Right lobe of liver (tissue), 6 donors: Measurements from ENCODE around the gene GPC2. TPM values are rescaled to one million over a fixed set of nuclear protein-coding genes. Genes with fewer than 3 reads are reported as not detected.
"Not testable (repeated sequence)": the region's sequence is repeated elsewhere in the genome, so short reads cannot be mapped to it uniquely, and the experiment has no call there.

Experiments used
- ATAC-seq, 4 donors: fragments of 200-7000 bp; cut with Tn5 transposase; one replicate each; pipeline ENCODE4 v1.9.1; 2020; ENCODE audit warnings: mild to moderate bottlenecking in 4 of 4, moderate library complexity in 4 of 4
- DNase-seq, 3 donors: peaks; one replicate each; pipeline ENCODE4 v3.0.0-alpha.2; 2020
- H3K27ac ChIP-seq, 3 donors: fragments of 200-600 bp; one replicate each; pipeline ENCODE4 v1.8.0; 2022
- H3K27me3 ChIP-seq, 2 donors: fragments of 200-600 bp; one replicate each; pipeline ENCODE4 v1.8.0; 2022
- H3K36me3 ChIP-seq, 4 donors: fragments of 200-600 bp; sonication (generic) in 1 of 4; one replicate each; pipeline versions ENCODE4 v1.5.1 to v1.8.0; 2017 to 2022; ENCODE audit warnings: control low read depth in 1 of 4
- H3K4me1 ChIP-seq, 4 donors: fragments of 200-600 bp; sonication (generic) in 1 of 4; one replicate each; pipeline versions ENCODE4 v1.5.1 to v1.8.0; 2017 to 2022; ENCODE audit warnings: control low read depth in 1 of 4
- H3K4me3 ChIP-seq, 3 donors: fragments of 200-600 bp; one replicate each; pipeline ENCODE4 v1.8.0; 2022
- H3K9me3 ChIP-seq, 4 donors: fragments of 200-600 bp; sonication (generic) in 1 of 4; one replicate each; pipeline versions ENCODE4 v1.5.1 to v1.8.0; 2017 to 2022; ENCODE audit warnings: control low read depth in 1 of 4
- POLR2A ChIP-seq: fragments of 450-650 bp; IDR thresholded peaks from one replicate; pipeline ENCODE4 v1.6.1; 2017; ENCODE audit warnings: antibody characterized with exemption, mild to moderate bottlenecking
- WGBS: methylation state at CpG from one replicate; pipeline ENCODE4 v1.1.6; 2018; ENCODE audit warnings: low coverage, low lambda C conversion rate; ENCODE audit not compliant: insufficient coverage; ENCODE audit errors: missing lambda C conversion rate; 5-methylcytosine and 5-hydroxymethylcytosine counted together
- intact Hi-C, 2 donors: fragments of 100-400 bp; cut with DNase I; formaldehyde crosslinking; loops; one replicate each; pipeline versions ENCODE4 v1.11.2 to v1.14.1; 2022
- total RNA-seq, 6 experiments: library from RNA; depleted of rRNA in 2 of 6; stranded (reverse); fragments of >200 nt in 2 of 6; fragmentation: NEBNext Ultra II Directional in 3 of 6; extraction: Animal tissue kit (Norgen Biotek cat#: 25700) in 3 of 6; gene quantifications; one replicate each; pipeline versions ENCODE4 v1.1.0 to v1.2.4, GENCODE V29; 2016 to 2023
- TF ChIP-seq, protein P1 (sequence below), 4 donors: fragments of 200-600 bp in 3 of 4; fragments of 450-650 bp in 1 of 4; IDR thresholded peaks; one replicate each; pipeline versions ENCODE4 v1.5.1 to v1.8.0; 2016 to 2022; ENCODE audit warnings: antibody characterized with exemption in 4 of 4, mild to moderate bottlenecking in 2 of 4
- donor health status: DM: no; HTN: yes; CAD: no.
- donor health status: DM: no; HTN: no; CAD: no.
- donor health status: DM: no; HTN: no; CAD: no.
- donor health status: DM: no; HTN: yes; CAD: no.
- donor health status: DM: no; HTN: yes; CAD: no.

GPC2 gene
- total RNA-seq, 6 experiments from 2014 or later, result 0.35 to 0.40 TPM; not detected in 4

DNA sequence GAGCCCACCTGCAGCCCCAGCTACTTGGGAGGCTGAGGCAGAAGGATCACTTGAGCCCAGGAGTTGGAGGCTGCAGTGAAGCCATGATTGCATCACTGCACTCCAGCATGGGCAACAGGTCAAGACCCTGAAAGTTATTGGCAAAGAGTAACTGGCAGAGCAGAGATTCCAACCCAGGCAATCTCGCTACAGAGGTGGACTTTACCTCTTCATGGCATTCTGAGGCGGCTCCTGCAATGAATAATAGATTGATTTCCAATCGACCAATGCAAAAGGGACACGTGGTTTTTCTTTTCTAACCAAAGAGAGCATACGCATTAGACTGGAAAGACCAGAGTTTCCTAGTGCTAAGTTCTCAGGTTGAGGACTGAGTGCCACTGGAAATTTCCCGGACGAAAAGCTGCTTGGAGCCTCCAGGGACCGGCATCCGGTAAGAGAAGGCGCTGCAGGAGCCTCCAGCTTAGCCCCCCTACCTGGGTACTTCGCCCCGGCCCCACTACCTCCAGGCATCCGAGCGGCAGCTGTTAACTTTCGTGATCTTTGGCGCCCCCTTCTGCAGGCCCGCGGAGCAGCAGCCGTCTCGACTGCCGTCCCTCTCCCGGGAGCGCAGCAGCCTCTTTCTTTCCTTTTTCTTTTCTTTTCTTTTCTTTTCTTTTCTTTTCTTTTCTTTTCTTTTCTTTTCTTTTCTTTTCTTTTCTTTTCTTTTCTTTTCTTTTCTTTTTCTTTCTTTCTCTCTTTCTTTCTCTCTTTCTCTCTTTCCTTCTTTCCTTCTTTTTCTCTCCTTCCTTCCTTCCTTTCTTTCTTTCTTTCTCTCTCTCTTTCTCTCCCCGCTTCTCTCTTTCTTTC is 46.4 kb downstream of the GPC2 start:
- no peak for TF ChIP-seq POLR2A
- TF ChIP-seq, protein P1, sequence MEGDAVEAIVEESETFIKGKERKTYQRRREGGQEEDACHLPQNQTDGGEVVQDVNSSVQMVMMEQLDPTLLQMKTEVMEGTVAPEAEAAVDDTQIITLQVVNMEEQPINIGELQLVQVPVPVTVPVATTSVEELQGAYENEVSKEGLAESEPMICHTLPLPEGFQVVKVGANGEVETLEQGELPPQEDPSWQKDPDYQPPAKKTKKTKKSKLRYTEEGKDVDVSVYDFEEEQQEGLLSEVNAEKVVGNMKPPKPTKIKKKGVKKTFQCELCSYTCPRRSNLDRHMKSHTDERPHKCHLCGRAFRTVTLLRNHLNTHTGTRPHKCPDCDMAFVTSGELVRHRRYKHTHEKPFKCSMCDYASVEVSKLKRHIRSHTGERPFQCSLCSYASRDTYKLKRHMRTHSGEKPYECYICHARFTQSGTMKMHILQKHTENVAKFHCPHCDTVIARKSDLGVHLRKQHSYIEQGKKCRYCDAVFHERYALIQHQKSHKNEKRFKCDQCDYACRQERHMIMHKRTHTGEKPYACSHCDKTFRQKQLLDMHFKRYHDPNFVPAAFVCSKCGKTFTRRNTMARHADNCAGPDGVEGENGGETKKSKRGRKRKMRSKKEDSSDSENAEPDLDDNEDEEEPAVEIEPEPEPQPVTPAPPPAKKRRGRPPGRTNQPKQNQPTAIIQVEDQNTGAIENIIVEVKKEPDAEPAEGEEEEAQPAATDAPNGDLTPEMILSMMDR (IDR thresholded peaks at IDR 0.05), result peak; percentile 79 to 94 (median 88)
- DNase-seq (peak; percentile 84 to 87 (median 86)), ATAC-seq (peak; percentile 65 to 73 (median 68))
- H3K4me1 ChIP-seq, result peaks cover 0 to 32% (median 0%) of the 10 kb centered on the region in 4 donors
- peak overlapping the region; percentile 27 to 49 (median 48) for H3K4me3 ChIP-seq
- no peaks in the 10 kb centered on the region for H3K36me3 ChIP-seq
- intact Hi-C loops, result loop anchor here (10.0 kb wide), 1 partner anchor 94 kb away; no protein-coding TSS in a partner anchor
- H3K9me3 ChIP-seq, result no peaks in the 10 kb centered on the region
- WGBS, result 9% methylated on average over 13 of the region's 24 CpGs
- no peaks in the 10 kb centered on the region for H3K27me3 ChIP-seq
- peak overlapping the region in 2 of 3 donors; percentile 63 to 64 for H3K27ac ChIP-seq

- intact Hi-C loops, result loop anchor here (10.0 kb wide), 1 partner anchor 95 kb away; no protein-coding TSS in a partner anchor
- H3K27me3 ChIP-seq, H3K27ac ChIP-seq, DNase-seq, ATAC-seq, H3K9me3 ChIP-seq, H3K36me3 ChIP-seq, H3K4me3 ChIP-seq: not testable (repeated sequence)
- H3K4me1 ChIP-seq, result peaks cover 0 to 36% (median 0%) of the 10 kb centered on the region in 4 donors
- 92% methylated on average over 1 of the region's 1 CpG for WGBS
These were observed 47.0 kb downstream of the GPC2 start for GRCh38 chr7:100130220-100130607.

GRCh38 chr7:100128637-100128963 is 48.6 kb downstream of the GPC2 start:
- ATAC-seq (no peak), DNase-seq (no peak)
- H3K27me3 ChIP-seq, result no peaks in the 10 kb centered on the region
- H3K27ac ChIP-seq, result no peak overlapping the region
- no peaks in the 10 kb centered on the region for H3K9me3 ChIP-seq
- intact Hi-C loops, result no loop called here
- peaks cover 0 to 40% (median 0%) of the 10 kb centered on the region in 4 donors for H3K4me1 ChIP-seq
- no peak for TF ChIP-seq POLR2A
- TF ChIP-seq, protein P1 (IDR thresholded peaks at IDR 0.05), result no peak
- 33% methylated on average over 1 of the region's 1 CpG for WGBS
- H3K4me3 ChIP-seq, result no peak overlapping the region
- H3K36me3 ChIP-seq, result no peaks in the 10 kb centered on the region

GRCh38 chr7:100127866-100128636 is 49.1 kb downstream of the GPC2 start:
- Histone ChIP-seq H3K4me3 (peak overlapping the region; percentile 80 to 85 (median 82)), H3K27ac (peak overlapping the region; percentile 87 to 97 (median 91)), H3K4me1 (peaks cover 0 to 39% (median 0%) of the 10 kb centered on the region in 4 donors), H3K36me3 (no peaks in the 10 kb centered on the region), H3K9me3 (no peaks in the 10 kb centered on the region), H3K27me3 (no peaks in the 10 kb centered on the region)
- TF ChIP-seq POLR2A, result no peak
- TF ChIP-seq, protein P1 (IDR thresholded peaks at IDR 0.05), result no peak
- intact Hi-C loops, result no loop called here
- DNase-seq, result no peak
- 12% methylated on average over 9 of the region's 37 CpGs for WGBS
- no peak for ATAC-seq
